ENCODE measurements around the gene HILPDA. TPM values are rescaled to one million over a fixed set of nuclear protein-coding genes. Genes with fewer than 3 reads are reported as not detected.
"Not testable (repeated sequence)": the region's sequence is repeated elsewhere in the genome, so short reads cannot be mapped to it uniquely, and the experiment has no call there.

The HILPDA gene
- total RNA-seq, 1 donor from 2014 or later, result 7.3 TPM

GRCh38 chr7:128459394-128459878 is 3.8 kb downstream of the HILPDA start:
- DNase-seq (ENCODE audit: low read depth), result peak; percentile 78

DNA sequence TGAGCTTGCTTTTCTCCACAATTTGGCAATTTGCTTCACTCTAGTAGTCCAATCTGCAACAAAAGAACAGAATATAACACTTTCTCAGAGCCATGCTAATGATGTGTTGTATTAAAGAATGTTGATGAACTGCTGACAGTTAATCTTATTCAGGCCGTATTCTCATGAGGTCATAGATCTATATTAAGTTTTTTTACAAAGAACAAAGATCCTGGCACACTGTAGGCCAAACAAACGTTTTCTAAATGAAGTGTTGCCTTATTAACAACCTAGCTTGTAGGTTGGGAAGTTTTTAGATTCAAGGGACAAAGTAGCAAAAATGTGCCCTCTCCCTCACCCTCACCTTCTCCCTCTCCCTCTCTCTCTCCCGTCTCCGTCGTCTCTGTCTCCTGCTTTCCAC is 6.8 kb downstream of the HILPDA start:
- no peak for DNase-seq (ENCODE audit: low read depth)

- not testable (repeated sequence) for DNase-seq (ENCODE audit: low read depth)
Observed at GRCh38 chr7:128463345-128463744, 7.7 kb downstream of the HILPDA start.

- DNase-seq (ENCODE audit: low read depth), result not testable (repeated sequence)
Observed at GRCh38 chr7:128463933-128464332, 8.3 kb downstream of the HILPDA start.

GRCh38 chr7:128466871-128467270 is 11.2 kb downstream of the HILPDA start:
- DNase-seq (ENCODE audit: low read depth), result not testable (repeated sequence)

DNA sequence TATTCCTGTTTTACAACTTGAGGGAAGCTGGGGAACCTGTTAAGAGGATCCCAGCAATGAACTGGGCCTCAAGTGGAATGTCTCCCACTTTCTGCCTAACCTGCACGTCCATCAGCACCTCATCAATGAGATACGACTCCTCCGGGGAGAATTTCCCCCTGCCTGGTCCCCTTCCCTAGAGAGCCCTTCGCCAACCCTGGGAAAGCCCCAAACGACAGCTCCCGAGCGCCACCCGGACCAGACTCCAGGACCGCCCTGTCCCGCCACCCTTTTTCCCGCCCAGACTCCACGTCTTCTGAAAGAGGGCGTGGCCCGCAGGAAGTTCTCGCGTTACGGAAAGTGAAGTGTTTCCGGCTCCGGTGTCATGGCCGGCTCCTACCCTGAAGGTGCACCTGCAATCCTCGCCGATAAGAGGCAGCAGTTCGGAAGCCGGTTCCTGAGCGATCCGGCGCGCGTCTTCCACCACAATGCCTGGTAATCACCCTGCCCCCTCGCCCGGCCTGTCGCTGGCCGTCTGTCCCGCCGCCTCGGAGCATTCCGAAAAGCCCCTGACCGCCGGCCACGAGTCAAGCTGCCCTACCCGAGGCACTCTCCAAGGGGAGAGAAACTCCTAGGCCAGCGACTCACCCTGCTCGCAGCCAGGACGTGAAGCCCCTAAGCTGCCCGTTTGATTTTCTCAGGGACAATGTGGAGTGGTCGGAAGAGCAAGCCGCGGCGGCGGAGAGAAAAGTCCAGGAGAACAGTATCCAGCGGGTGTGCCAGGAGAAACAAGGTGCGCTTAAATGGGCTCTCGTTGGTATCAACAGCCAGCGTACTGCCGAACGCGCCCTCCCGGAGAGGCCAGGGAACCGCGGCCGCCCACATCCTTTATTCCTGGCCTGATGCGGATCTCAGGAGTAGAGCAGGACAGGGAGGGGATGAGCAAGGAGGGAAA is 21.0 kb downstream of the HILPDA start, which contains the start of gene METTL2B:
TSS of gene METTL2B (plus strand) at position 347 of the 934 bp plus-strand sequence. CDS start at position 365, 18 bp downstream.
- peak; percentile 96 for DNase-seq (ENCODE audit: low read depth)

- DNase-seq (ENCODE audit: low read depth), result not testable (repeated sequence)
Observed at GRCh38 chr7:128477336-128477690, 21.6 kb downstream of the HILPDA start.

DNA sequence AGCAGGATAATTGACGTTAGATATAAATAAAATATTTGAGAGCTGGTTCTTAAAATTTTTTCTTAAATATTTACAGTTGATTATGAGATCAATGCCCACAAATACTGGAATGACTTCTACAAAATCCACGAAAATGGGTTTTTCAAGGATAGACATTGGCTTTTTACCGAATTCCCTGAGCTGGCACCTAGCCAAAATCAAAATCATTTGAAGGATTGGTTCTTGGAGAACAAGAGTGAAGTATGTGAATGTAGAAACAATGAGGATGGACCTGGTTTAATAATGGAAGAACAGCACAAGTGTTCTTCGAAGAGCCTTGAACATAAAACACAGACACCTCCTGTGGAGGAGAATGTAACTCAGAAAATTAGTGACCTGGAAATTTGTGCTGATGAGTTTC is 23.4 kb downstream of the HILPDA start:
- DNase-seq (ENCODE audit: low read depth), result not testable (repeated sequence)

- DNase-seq (ENCODE audit: low read depth), result not testable (repeated sequence)
Observed at GRCh38 chr7:128488134-128488533, 32.5 kb downstream of the HILPDA start.

DNA sequence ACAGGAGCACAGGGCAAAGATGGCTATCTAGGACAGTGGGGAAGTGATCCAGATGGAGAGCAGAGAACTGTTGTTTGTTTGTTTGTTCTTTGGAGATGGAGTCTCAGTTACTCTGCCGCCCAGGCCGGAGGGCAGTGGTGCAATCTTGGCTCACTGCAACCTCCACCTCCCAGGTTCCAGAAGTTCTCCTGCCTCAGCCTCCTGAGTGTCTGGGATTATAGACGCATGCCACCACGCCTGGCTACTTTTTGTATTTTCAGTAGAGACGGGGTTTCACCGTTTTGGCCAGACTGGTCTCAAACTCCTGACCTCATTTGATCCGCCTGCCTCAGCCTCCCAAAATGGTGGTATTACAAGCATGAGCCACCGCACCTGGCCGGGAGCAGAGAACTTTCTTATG is 41.7 kb downstream of the HILPDA start:
- no peak for DNase-seq (ENCODE audit: low read depth)

DNA sequence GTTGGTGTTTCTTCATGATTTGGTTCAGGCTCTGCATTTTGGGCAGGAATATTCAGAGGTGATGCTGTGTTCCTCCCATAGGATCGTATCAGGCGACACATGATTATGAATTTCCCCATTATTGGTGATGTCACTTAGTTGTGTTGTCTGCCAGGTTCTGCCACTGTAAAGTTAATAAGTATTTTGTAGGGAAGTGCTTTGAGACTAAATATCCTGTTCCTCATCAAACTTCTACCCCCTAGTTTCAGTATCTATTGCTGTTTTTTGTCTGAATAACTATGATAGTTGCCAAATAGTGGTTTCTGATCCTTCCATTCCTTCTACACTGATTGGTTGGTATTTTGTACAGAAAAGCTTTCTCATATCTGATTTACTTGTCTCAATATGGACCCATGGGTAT is 49.7 kb downstream of the HILPDA start:
- not testable (repeated sequence) for DNase-seq (ENCODE audit: low read depth)

DNA sequence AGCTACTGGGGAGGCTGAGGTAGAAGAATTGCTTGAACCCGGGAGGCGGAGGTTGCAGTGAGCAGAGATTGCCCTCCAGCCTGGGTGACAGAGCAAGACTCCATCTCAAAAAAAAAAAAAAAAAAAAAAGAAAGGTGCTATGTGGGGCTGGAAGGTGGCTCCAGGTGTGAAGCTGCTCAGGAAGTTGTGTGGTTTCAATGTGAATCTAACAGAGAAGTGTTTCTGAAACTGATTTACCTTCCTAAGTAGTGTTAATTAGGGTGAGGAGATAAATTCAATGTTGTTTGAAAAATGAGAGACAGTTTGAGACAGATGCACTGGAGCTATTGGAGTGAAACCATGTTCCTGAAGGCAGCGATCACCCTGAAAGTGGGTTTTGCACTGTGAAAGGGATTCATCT is 51.1 kb downstream of the HILPDA start:
- not testable (repeated sequence) for DNase-seq (ENCODE audit: low read depth)

DNA sequence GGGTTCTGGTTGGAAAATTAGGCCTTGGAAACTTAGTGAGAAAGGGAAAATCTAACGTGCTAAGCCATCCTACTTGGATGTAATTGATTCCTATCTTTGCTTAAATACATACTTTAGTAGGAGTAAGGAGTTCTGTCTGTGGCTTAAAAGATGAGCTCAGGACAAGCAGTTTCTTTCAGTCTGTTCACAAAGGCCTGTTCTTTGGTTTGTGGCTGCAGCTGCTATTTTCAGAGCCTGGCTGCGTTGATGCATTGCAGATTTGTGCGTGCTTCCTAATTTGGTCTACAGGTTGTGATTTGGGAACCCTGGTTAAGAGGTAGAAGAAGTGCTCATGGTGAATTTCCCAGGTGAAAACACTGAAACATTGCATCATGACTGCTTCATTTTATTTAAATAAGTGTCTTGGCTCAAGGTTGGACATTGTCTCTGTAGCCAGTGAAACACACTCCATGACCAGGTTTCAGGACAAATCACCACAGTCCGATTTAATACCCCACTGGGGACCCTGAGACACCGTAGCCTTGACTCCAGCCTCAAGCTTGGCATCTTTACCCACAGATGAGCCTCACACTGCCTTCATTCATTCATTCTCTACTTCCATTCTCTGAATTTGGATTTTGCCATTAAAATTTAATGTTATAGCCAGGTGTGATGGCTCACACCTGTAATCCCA is 51.8 kb downstream of the HILPDA start:
- DNase-seq (ENCODE audit: low read depth), result peak; percentile 14

Other genes with a start within 250 kb of the HILPDA start
- not detected in 2 replicates for gene LEP, start 214.6 kb upstream of the HILPDA start, total RNA-seq
- 24.5 and 25.4 TPM in 2 replicates for gene RBM28, start 112.0 kb upstream of the HILPDA start, total RNA-seq
- gene PRRT4, start 94.2 kb upstream of the HILPDA start, total RNA-seq, result 4.2 and 7.3 TPM in 2 replicates
- 34.3 and 35.4 TPM in 2 replicates for gene IMPDH1, start 45.9 kb upstream of the HILPDA start, total RNA-seq
- gene METTL2B, start 20.9 kb downstream of the HILPDA start, total RNA-seq, result 54.5 and 63.3 TPM in 2 replicates
- gene GARIN1A, start 216.4 kb downstream of the HILPDA start, total RNA-seq, result 1.3 and 1.5 TPM in 2 replicates